HCT116 (cell line): Measurements from ENCODE around the gene RBM44.

ENCODE experiments used
- CEBPB ChIP-seq: IDR thresholded peaks from 2 replicates; pipeline ENCODE4 v1.6.1; 2012; ENCODE audit warnings: low read depth
- CTCF ChIP-seq, 3 experiments: fragments of 200-600 bp in 1 of 3; sonication (generic) in 1 of 3; IDR thresholded peaks in 2 of 3; conservative IDR thresholded peaks in 1 of 3; 2 replicates each; pipeline ENCODE4 v1.5.1; 2012 to 2017; ENCODE audit warnings: low read depth in 2 of 3, low read length in 2 of 3, antibody characterized with exemption in 1 of 3, borderline replicate concordance in 1 of 3, control low read depth in 1 of 3, mild to moderate bottlenecking in 1 of 3, mixed read lengths in 1 of 3, mixed run types in 1 of 3, moderate library complexity in 1 of 3; ENCODE audit not compliant: insufficient read depth in 1 of 3
- EZH2 ChIP-seq: fragments of 200-600 bp; sonication (generic); IDR thresholded peaks from 2 replicates; pipeline ENCODE4 v1.6.1; 2017; ENCODE audit warnings: antibody characterized with exemption, mixed run types
- POLR2AphosphoS5 ChIP-seq: IDR thresholded peaks from 2 replicates; pipeline ENCODE4 v1.6.1; 2011; ENCODE audit warnings: mild to moderate bottlenecking, low read depth, low read length, moderate library complexity
- REST ChIP-seq: IDR thresholded peaks from 2 replicates; pipeline ENCODE4 v1.6.1; 2012; ENCODE audit warnings: low read depth
- ZFX ChIP-seq: fragments of 450-650 bp; IDR thresholded peaks from 2 replicates; pipeline ENCODE4 v1.6.1; 2017
- TF ChIP-seq, protein P1 (sequence below): IDR thresholded peaks from 2 replicates; pipeline ENCODE4 v1.6.1; 2011; ENCODE audit warnings: mild to moderate bottlenecking, low read length, moderate library complexity; ENCODE audit not compliant: insufficient replicate concordance; ENCODE audit errors: extremely low read depth

DNA sequence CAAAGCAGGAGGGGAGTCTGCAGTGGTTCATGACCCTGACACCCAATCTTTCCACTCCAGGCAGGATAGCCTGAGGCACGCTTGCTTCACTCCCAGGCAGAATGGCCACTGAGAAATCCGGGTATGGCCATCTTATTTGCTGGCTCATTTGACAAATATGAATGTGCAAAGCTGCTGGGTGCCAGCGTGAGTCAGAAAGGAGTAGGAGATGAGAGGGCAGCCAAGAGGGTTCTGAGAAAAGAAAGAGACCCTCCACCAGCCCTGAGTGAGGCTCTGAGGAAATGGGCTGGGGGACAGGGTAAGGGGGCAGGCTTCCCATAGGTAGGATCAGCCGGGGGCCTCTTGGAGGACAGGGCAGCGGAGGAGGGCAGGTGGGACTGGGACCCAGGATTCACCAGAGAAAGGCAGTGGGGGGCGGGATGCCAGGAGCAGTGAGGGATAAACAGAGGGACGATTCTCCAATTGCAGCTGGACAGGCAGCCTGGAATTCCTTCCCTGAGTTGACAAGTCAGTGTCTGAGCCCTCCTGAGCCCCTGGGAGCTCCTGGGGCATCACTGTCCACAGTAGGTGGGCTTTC, 76.1 kb downstream of the RBM44 start:
- TF ChIP-seq CTCF (IDR thresholded peaks at IDR 0.05 in 2 of 3, conservative IDR thresholded peaks at IDR 0.05 in 1 of 3; ENCODE audit: borderline replicate concordance in 1 of 3, insufficient read depth in 1 of 3, low read depth in 2 of 3, low read length in 2 of 3), result no peak
- TF ChIP-seq ZFX, result no peak
- TF ChIP-seq EZH2, result no peak
- TF ChIP-seq POLR2AphosphoS5, result no peak
- TF ChIP-seq, protein P1, sequence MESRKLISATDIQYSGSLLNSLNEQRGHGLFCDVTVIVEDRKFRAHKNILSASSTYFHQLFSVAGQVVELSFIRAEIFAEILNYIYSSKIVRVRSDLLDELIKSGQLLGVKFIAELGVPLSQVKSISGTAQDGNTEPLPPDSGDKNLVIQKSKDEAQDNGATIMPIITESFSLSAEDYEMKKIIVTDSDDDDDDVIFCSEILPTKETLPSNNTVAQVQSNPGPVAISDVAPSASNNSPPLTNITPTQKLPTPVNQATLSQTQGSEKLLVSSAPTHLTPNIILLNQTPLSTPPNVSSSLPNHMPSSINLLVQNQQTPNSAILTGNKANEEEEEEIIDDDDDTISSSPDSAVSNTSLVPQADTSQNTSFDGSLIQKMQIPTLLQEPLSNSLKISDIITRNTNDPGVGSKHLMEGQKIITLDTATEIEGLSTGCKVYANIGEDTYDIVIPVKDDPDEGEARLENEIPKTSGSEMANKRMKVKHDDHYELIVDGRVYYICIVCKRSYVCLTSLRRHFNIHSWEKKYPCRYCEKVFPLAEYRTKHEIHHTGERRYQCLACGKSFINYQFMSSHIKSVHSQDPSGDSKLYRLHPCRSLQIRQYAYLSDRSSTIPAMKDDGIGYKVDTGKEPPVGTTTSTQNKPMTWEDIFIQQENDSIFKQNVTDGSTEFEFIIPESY, result no peak
- TF ChIP-seq CEBPB, result no peak
- no peak for TF ChIP-seq REST
